ENCODE measurements around the gene HP1BP3.

- TF ChIP-seq TAF1 (IDR thresholded peaks at IDR 0.05; ENCODE audit: low read depth): no peak
- TF ChIP-seq TEAD4 (IDR thresholded peaks at IDR 0.05): no peak
- TF ChIP-seq MAX (IDR thresholded peaks at IDR 0.05): no peak
- no peak for TF ChIP-seq TCF12 (IDR thresholded peaks at IDR 0.05; ENCODE audit: low read depth)
- TF ChIP-seq EP300 (IDR thresholded peaks at IDR 0.05; ENCODE audit: borderline replicate concordance): no peak
- no peak for TF ChIP-seq YY1 (IDR thresholded peaks at IDR 0.05; ENCODE audit: low read depth)
- TF ChIP-seq REST (IDR thresholded peaks at IDR 0.05; ENCODE audit: low read depth): no peak
- TF ChIP-seq, protein P1, sequence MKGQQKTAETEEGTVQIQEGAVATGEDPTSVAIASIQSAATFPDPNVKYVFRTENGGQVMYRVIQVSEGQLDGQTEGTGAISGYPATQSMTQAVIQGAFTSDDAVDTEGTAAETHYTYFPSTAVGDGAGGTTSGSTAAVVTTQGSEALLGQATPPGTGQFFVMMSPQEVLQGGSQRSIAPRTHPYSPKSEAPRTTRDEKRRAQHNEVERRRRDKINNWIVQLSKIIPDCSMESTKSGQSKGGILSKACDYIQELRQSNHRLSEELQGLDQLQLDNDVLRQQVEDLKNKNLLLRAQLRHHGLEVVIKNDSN (IDR thresholded peaks at IDR 0.05): no peak
- TF ChIP-seq RAD21 (IDR thresholded peaks at IDR 0.05; ENCODE audit: low read depth): no peak
- TF ChIP-seq EGR1 (IDR thresholded peaks at IDR 0.05): no peak
Measured at GRCh38 chr1:20719871-20720620, 67.1 kb downstream of the HP1BP3 start.
